Left hindlimb (tissue), 1 donor: ENCODE results near the gene ECPAS.
"Not testable (repeated sequence)": the region's sequence is repeated elsewhere in the genome, so short reads cannot be mapped to it uniquely, and the experiment has no call there.

ENCODE experiments used
- DNase-seq: peaks from one replicate; pipeline ENCODE4 v3.0.0-alpha.2; 2018

The ECPAS gene

GRCh38 chr9:111413996-111414395 lies 70.2 kb downstream of the ECPAS start:
- no peak for DNase-seq

- no peak for DNase-seq
These were observed 71.9 kb downstream of the ECPAS start for GRCh38 chr9:111412280-111412679.

- DNase-seq: no peak
These were observed 72.9 kb downstream of the ECPAS start for GRCh38 chr9:111411266-111411665.

- DNase-seq: no peak
These were observed 76.4 kb downstream of the ECPAS start for GRCh38 chr9:111407813-111408212.

- DNase-seq: no peak
These were observed 78.5 kb downstream of the ECPAS start for GRCh38 chr9:111405701-111406100.

DNA sequence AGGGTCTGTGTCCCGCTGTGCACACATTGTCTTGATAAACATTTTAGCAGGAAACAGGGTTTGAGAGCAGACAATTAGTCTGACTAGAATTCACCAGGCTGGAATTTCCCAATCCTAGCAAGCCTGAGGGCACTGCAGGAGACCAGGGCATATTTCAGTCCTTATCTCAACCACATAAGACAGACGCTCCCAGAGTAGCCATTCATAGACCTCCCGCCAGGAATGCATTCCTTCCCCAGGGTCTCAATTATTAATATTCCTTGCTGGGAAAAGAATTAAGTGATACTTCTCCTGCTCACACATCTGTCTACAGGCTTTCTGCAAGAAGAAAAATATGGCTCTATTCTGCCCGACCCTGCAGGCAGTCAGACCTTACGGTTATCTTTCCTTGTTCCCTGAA lies 82.7 kb downstream of the ECPAS start:
- DNase-seq: not testable (repeated sequence)

- no peak for DNase-seq
These were observed 83.7 kb downstream of the ECPAS start for GRCh38 chr9:111400564-111400898.

- DNase-seq: no peak
These were observed 84.2 kb downstream of the ECPAS start for GRCh38 chr9:111399772-111400563.

DNA sequence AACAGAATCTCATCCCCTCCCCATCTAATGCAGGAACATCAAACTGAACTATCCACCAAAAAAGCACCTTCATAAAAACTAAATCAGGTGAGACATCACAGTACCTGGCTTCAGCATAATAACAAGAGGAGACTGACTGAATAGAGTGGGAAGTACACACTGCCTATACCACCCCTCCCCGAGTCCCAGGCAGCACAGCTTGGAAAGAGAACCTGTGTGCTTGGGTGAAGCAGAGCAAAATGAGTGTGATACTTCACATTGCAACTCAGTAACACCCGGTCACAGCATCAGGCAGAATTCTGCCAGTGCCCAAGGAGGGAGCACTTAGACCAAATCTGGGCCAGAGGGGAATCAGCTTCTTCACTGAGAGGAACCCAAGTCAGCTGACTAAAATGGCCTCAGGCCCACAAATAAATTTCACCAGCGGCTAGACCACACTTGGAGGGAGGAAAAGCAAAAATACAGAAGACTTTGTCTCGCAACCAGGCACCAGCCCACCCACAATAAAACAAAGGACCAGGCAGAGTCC lies 84.9 kb downstream of the ECPAS start:
- no peak for DNase-seq

- no peak for DNase-seq
These were observed 90.2 kb downstream of the ECPAS start for GRCh38 chr9:111393971-111394370.

DNA sequence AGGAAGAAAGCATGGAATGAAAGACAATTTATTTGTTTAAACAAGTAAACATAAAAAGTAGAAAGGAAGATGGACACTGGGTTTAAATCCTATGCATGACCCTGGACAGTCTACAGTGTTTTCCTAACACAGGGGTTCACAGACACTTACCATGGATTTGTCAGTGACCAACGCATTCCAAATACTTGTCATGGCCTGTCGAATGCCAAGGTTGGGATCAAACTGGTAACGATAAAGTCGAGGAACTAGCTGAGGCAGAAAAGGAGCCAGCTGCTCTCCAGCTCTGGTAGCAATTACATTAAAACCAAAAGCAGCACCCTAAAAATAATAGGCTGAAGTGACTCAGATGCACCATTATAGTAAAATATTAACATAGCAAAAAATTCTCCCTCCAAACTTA lies 94.8 kb downstream of the ECPAS start:
- no peak for DNase-seq

- DNase-seq: no peak
These were observed 97.8 kb downstream of the ECPAS start for GRCh38 chr9:111386386-111386785.

DNA sequence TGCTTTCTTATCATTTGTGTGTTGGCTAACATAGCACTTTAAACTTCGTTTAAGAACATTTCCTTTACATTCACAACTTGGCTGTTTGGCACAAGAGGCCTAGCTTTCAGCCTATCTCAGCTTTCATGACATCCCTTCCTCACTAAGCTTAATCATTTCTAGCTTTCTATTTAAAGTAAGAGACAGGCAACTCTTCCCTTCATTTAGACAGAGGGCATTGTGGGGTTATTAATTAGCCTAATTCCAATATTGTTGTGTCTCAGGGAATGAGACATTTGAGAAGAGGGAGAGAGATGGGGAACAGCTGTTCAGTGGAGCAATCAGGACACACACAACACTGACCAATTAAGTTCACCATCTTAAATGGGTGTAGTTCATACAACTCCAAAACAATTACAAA lies 103.2 kb downstream of the ECPAS start:
- no peak for DNase-seq

DNA sequence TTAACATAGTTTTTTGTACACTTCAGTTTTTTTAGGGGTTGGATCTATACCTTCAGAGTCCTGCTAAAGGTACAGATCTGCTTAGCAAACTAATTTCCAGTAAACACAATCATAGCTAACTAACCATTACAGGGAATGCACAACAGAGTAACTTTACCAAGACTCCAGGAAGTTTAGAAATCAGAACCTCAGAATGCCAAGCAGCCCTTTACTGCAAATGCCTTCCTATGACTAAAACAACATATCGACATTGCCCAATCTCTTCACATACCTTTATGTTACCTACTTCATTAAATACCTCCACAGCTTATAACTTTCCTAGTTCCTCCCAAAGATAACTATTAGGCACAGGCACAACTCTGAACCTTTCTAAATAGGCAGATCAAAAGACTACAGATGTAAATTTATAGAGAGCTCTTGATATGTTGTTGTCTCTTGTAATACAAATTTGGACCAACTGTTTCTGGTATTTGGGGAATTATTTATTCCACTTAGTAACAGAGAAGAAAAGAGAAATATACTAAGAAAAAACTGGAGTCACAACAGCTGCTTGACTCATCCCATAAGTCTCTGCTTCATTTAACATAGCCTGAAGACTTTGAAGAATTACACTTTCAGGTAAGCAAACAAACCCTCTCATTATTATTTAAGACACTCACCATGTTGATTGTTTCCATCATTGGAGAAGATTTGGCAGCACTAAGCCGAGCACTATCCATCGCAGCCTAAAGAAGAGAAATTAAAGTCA lies 108.2 kb downstream of the ECPAS start:
- DNase-seq: no peak

- DNase-seq: no peak
These were observed 109.1 kb downstream of the ECPAS start for GRCh38 chr9:111375062-111375461.

GRCh38 chr9:111372297-111372696 lies 111.9 kb downstream of the ECPAS start:
- DNase-seq: no peak

DNA sequence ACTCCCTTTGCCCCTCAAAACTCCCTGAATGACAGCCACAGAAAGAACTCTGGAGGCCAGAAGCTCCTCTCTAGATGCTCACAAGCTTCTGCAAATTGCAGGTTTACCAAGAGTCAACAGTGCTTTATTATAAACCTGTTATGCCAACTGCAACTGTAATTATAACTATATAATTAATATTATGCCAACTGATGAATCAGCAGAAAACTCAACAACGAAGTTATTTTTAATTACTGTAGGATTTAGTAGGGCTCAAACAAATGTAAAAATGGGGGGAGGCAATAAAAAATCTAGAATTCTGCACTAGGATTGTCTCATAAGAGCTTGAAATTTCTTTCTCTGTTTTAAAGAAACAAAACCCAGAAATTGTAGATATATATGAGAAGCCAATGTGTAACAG lies 117.2 kb downstream of the ECPAS start:
- no peak for DNase-seq

DNA sequence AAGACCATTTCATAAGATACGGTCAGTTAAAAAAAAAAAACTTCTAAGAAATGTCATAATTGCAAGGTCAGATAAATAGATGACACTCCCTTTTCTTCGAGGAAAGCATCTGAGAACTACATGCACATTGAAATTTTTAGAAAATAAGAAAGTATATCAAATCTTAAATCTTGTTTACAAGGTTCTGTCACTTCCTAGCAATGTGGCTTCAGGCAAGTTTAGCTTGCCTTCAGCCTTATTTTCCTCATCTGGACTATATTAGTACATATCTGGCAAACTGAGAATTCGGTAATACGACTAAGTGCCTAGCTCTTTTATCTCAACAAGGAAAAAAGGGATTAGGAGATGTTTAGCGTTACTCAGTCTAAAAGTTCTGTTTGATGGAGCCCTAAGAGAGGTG lies 121.7 kb downstream of the ECPAS start:
- DNase-seq: no peak

- DNase-seq: no peak
These were observed 123.3 kb downstream of the ECPAS start for GRCh38 chr9:111360881-111361280.

DNA sequence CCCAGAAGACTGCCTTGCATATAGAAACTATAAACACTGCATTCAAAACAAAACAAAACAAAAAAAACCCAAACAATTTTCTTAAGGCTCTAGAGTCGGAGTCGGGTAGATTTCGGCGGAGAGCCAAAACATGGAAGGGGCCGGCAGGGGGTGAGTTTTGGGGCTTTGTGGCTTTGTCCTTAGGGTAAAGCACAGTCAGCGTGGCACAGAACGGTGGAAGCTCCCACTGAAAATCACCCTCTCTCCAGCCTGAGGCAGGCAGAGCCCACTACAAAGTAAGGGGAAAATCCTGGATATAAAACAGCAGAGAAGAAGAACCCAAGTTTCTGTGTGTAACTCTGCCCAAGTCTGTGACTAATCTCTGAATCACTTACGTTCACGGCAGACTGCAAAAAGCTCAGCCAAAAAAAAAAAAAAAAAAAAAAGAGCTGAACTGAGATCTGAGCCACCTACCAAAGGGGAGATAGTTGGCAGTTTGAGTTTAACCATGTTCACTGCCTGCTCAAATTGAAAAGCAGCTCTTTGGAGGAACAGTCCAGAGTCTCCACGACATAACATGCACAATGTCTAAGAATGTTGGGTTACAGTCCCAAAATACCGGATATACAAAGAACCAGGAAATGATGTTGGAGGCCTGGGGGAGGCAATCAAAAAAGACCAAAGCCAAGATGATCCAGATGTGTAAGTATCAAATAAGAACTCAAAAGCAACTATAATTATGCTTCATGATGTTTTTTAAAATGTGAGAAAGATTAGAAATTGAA lies 127.5 kb downstream of the ECPAS start:
- DNase-seq: peak; percentile 54

GRCh38 chr9:111352545-111352944 lies 131.6 kb downstream of the ECPAS start:
- DNase-seq: no peak

- DNase-seq: no peak
These were observed 133.6 kb downstream of the ECPAS start for GRCh38 chr9:111350556-111350955.

GRCh38 chr9:111349766-111350165 lies 134.4 kb downstream of the ECPAS start:
- no peak for DNase-seq
